ENCODE results near the gene CERCAM. TPM values are rescaled to one million over a fixed set of nuclear protein-coding genes. Genes with fewer than 3 reads are reported as not detected.
"Not testable (repeated sequence)": the region's sequence is repeated elsewhere in the genome, so short reads cannot be mapped to it uniquely, and the experiment has no call there.

The CERCAM gene
- total RNA-seq, 1 donor from 2014 or later, result 14.0 TPM

DNA sequence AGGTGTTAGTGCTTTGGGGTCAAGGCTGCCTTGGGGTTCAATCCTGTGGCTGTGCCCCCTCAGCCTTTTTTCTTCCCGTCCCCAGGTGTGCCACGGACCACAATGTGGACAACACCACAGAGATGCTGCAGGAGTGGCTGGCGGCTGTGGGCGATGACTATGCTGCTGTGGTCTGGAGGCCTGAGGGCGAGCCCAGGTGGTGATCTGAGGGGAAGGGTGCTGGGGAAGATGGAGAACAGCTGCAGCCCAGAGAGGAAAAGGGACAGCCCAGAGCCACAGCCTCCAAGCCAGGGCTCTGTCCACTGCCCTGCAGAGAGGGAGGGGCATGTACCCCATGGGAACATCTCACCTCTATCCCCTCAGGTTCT is 2.1 kb downstream of the CERCAM start:
- Histone ChIP-seq H3K4me1 (peaks cover 18% of the 10 kb centered on the region), H3K36me3 (no peaks in the 10 kb centered on the region), H3K27me3 (no peaks in the 10 kb centered on the region), H3K4me3 (no peak overlapping the region), H3K9me3 (no peaks in the 10 kb centered on the region), H3K27ac (no peak overlapping the region)
- TF ChIP-seq, protein P1, sequence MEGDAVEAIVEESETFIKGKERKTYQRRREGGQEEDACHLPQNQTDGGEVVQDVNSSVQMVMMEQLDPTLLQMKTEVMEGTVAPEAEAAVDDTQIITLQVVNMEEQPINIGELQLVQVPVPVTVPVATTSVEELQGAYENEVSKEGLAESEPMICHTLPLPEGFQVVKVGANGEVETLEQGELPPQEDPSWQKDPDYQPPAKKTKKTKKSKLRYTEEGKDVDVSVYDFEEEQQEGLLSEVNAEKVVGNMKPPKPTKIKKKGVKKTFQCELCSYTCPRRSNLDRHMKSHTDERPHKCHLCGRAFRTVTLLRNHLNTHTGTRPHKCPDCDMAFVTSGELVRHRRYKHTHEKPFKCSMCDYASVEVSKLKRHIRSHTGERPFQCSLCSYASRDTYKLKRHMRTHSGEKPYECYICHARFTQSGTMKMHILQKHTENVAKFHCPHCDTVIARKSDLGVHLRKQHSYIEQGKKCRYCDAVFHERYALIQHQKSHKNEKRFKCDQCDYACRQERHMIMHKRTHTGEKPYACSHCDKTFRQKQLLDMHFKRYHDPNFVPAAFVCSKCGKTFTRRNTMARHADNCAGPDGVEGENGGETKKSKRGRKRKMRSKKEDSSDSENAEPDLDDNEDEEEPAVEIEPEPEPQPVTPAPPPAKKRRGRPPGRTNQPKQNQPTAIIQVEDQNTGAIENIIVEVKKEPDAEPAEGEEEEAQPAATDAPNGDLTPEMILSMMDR (IDR thresholded peaks at IDR 0.05), result no peak
- intact Hi-C loops (cut with DNase I), result no loop called here
- ATAC-seq (no peak), DNase-seq (no peak)

DNA sequence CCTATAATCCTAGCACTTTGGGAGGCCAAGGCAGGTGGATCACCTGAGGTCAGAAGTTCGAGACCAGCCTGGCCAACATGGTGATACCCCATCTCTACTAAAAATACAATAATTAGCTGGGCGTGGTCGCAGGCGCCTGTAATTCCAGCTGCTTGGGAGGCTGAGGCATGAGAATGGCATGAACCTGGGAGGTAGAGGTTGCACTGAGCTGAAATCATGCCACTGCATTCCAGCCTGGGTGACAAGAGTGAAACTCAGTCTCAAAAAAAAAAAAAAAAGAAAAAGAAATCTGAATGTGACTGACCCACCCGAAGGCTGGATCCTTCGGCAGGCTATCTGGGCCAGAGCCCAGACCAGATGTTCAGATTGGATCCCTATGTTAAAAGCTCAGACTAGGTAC is 2.7 kb downstream of the CERCAM start:
- H3K36me3 ChIP-seq; H3K27me3 ChIP-seq; H3K27ac ChIP-seq; H3K9me3 ChIP-seq; H3K4me3 ChIP-seq; DNase-seq; intact Hi-C loops (cut with DNase I); ATAC-seq: not testable (repeated sequence)
- peaks cover 18% of the 10 kb centered on the region for H3K4me1 ChIP-seq

DNA sequence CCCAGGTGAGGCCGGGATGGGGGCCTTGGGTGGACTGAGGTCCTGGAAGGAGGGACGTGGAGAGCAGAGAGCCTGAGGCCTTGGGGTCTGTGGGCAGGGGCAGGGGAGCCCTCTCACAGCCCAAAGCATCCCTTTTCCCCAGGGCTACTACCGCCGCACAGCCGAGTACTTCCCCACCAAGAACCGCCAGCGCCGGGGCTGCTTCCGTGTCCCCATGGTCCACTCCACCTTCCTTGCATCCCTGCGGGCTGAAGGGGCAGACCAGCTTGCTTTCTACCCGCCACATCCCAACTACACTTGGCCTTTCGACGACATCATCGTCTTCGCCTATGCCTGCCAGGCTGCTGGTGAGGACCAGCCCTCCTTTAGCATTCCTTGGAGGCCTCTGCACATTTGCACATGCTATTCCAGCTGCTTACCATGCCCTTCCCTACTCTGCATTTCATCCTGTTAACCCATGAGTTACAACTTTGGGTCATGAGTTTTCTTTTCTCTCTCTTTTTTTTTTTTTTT is 3.7 kb downstream of the CERCAM start:
- H3K36me3 ChIP-seq, result no peaks in the 10 kb centered on the region
- peaks cover 13% of the 10 kb centered on the region for H3K4me1 ChIP-seq
- intact Hi-C loops (cut with DNase I), result no loop called here
- no peak overlapping the region for H3K27ac ChIP-seq
- TF ChIP-seq, protein P1 (IDR thresholded peaks at IDR 0.05), result no peak
- ATAC-seq, result no peak
- H3K9me3 ChIP-seq, result no peaks in the 10 kb centered on the region
- no peaks in the 10 kb centered on the region for H3K27me3 ChIP-seq
- H3K4me3 ChIP-seq, result no peak overlapping the region
- DNase-seq, result no peak

DNA sequence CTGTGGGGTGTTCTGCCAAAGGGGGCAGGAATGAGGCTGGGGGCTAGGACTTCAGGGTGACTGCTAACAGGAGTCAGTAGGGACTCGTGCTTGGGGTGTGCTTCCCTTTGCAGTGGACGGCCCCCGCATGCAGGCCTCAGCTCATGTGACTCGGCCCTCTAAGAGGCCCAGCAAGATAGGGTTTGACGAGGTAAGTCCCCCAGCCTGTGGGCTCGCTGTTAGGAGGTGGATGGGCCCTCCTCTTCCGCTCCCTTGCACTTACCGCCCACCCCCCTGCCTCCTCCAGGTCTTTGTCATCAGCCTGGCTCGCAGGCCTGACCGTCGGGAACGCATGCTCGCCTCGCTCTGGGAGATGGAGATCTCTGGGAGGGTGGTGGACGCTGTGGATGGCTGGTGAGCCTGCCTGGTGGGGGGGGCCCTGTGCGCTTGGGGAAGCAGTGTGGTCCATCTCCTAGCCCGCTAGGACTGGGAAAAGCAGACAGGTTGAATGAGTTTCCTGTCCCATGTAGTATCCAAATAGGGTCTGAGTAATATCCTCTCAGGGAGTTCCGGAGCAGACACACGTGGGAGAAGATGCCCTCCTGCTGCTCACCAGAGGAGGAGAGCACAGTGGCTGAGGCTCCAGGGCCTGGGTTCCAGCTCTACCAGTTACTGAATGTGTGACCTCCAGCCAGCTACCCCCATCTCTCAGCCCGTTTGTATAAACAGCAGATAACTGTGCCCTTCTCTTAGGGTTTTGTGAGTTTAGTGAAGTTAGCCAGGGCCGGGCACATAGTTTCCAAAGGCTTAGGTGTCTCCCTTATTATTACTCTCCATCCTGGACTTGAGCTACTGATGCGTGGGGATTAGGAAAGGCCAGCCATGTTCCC is 8.2 kb downstream of the CERCAM start:
- DNase-seq, result no peak
- H3K36me3 ChIP-seq, result no peaks in the 10 kb centered on the region
- H3K4me1 ChIP-seq, result no peaks in the 10 kb centered on the region
- no peaks in the 10 kb centered on the region for H3K9me3 ChIP-seq
- intact Hi-C loops (cut with DNase I), result no loop called here
- H3K4me3 ChIP-seq, result no peak overlapping the region
- H3K27ac ChIP-seq, result no peak overlapping the region
- TF ChIP-seq, protein P1 (IDR thresholded peaks at IDR 0.05), result no peak
- H3K27me3 ChIP-seq, result no peaks in the 10 kb centered on the region
- ATAC-seq, result no peak

DNA sequence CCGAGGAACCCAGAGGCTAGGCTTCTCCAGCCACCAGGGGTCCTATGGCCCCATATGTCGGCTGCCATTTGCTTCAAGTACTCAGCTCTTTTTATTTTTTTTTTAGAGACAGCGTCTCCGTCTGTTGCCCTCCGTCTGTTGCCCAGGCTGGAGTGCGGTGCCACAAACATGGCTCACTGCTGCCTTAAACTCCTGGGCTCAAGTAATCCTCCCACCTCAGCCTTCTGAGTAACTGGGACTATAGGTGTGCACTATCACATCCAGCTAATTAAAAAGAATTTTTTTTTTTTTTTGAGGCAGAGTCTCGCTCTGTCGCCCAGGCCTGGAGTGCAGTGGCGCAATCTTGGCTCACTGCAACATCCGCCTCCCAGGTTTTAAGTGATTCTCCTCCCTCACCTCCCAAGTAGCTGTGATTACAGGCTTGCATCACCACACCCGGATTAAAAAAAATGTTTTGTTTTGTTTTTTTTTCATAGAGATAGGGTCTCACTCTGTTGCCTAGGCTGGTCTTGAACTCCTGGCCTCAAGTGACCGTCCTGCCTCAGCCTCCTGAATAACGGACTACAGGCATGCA is 8.9 kb downstream of the CERCAM start:
- Histone ChIP-seq H3K4me1 (no peaks in the 10 kb centered on the region), H3K27ac (no peak overlapping the region), H3K9me3 (no peaks in the 10 kb centered on the region), H3K36me3 (no peaks in the 10 kb centered on the region), H3K27me3 (no peaks in the 10 kb centered on the region), H3K4me3 (no peak overlapping the region)
- TF ChIP-seq, protein P1 (IDR thresholded peaks at IDR 0.05), result no peak
- DNase-seq (no peak), ATAC-seq (no peak)
- intact Hi-C loops (cut with DNase I), result no loop called here

DNA sequence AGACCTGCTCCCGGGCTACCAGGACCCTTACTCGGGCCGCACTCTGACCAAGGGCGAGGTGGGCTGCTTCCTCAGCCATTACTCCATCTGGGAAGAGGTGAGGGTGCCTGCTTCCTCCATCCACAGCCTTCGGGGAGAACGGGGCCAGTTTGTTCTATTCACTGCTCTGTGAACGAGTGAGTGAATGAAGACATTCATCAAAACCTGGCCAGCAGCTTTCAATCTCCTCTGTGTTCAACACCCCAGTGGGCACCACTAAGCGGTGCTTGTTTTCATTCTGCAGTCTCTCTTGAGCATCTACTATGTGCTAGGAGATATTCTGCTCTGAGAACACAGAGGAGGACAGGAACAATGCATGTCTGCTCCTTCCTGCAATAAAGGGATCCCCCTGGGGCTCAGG is 10.6 kb downstream of the CERCAM start:
- Histone ChIP-seq H3K27me3 (no peaks in the 10 kb centered on the region), H3K4me3 (no peak overlapping the region), H3K4me1 (no peaks in the 10 kb centered on the region), H3K9me3 (no peaks in the 10 kb centered on the region), H3K27ac (no peak overlapping the region), H3K36me3 (no peaks in the 10 kb centered on the region)
- TF ChIP-seq, protein P1 (IDR thresholded peaks at IDR 0.05), result no peak
- intact Hi-C loops (cut with DNase I), result no loop called here
- ATAC-seq, result no peak
- DNase-seq, result no peak

All from upper lobe of right lung (tissue), 1 donor.